Measurements from ENCODE around the gene ZFYVE28.

ZFYVE28 gene

DNA sequence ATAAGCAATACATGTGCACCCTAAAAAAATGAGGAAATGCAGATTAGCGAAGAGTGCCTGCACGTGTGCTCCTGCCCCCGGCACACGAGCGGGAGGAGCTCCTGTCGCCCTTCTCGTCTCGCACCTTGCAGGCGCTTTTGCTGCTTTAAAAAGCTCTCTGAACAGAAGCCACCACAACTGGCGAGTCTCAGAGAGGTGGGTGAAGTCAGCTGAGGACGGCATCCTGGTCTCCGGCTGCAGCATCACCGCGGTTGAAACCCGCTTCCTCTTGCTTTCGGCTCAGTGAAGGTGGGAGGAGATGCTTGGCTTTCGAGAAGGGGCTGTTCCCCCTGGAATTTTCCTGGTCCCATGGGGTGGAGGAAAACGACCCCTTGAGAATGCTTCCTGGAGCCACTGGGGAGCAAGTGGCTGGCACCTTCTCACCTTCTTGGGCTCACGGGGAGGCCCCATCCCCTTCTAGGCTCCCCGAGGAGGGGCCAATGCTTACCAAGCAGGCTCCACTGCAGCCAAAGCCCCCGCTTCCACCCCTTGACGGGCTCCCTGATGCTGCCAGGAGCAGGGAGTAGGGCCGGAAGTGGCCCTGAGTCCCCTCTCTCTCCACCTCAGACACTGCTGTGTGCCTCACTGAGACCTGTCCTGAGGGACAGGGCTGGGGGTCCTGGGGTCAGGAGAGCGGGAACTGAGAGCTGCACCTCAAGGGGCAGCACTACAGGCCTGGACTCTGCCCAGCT is 127.3 kb downstream of the ZFYVE28 start:
- ATAC-seq: peak; percentile 82
- Mint-ChIP-seq H3K9me3 (peaks cover 3% of the 10 kb centered on the region), H3K27me3 (no peaks in the 10 kb centered on the region), H3K4me1 (peaks cover 20% of the 10 kb centered on the region), H3K27ac (peak overlapping the region; percentile 70), H3K4me3 (peak overlapping the region; percentile 66), H3K36me3 (no peaks in the 10 kb centered on the region)

DNA sequence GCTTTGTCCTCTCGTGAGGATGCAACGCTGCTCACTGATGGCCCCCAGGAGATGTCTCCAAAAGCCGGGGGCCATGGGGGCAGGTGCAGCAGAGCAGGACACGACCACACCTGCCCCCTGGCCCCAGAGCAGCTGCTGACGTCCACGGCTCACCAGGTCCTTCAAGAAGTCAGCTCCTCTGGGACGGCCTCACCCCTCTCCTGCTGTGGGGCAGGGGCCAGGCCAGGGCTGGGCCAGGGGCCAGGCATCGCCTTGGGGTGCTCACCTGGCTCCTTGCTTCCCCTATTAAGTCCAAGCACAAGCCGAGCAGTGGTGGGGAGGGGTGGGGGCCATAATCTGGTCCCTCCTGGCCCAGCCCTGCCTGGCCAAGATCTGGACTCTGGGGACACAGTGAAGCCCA is 128.0 kb downstream of the ZFYVE28 start:
- peaks cover 3% of the 10 kb centered on the region for H3K9me3 Mint-ChIP-seq

DNA sequence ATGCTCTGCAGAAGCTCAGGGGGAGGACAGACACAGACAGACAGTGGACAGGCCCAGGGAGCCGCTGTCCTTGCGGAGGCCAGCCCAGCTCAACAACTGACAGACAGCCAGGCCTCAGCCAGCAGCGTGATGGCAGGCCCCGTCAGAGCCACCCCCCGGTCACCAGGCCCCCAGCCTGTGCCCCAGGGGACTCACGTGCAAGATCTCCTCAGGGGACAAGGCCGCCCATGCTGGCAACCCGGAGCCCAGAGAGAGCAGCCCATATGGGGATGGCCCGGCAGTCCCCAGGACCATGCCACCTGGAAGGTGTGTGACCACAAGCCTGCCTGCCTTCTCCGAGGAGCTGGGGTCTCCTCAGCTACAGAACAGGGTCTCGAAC is 128.5 kb downstream of the ZFYVE28 start:
- no peak overlapping the region for H3K4me3 Mint-ChIP-seq
- no peaks in the 10 kb centered on the region for H3K36me3 Mint-ChIP-seq
- H3K9me3 Mint-ChIP-seq: peaks cover 3% of the 10 kb centered on the region
- no peak for ATAC-seq
- peaks cover 20% of the 10 kb centered on the region for H3K4me1 Mint-ChIP-seq
- no peak overlapping the region for H3K27ac Mint-ChIP-seq
- H3K27me3 Mint-ChIP-seq: no peaks in the 10 kb centered on the region

More for the DNA sequence above, 128.0 kb downstream of the ZFYVE28 start:
- Mint-ChIP-seq H3K27me3 (no peaks in the 10 kb centered on the region), H3K36me3 (no peaks in the 10 kb centered on the region), H3K4me1 (peaks cover 20% of the 10 kb centered on the region), H3K27ac (peak overlapping the region; percentile 70), H3K4me3 (no peak overlapping the region)
- ATAC-seq: no peak

DNA sequence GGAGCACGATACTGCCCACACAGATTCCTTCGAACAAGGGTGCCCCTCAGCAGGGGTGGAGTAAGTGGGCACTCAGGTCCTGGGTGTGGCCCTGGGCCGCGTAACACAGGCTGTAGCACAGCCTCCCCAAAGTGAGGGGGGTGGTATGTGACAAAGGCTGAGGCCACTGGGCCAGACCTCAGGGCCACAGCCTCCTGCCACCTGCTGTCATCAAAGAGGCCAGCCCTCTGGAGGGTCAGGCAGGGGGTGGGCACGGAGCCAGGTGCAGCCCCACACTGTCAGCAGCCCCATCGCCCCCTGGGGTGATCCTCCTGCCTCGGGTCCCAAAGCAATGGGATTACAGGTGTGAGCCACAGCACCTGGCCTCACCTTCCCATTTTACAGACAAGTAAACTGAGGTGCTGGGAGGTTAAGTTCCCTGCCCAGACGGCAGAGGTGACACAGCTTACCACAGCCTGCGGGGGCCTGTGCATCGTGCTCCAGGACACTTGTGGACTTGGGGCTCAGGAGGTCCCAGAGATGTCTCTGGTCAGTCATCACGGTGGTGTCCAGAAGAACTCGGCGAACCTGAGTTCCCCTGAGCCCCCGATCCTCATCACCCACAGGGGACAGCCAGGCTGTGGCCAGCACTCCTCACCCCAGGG is 129.0 kb downstream of the ZFYVE28 start:
- ATAC-seq: no peak
- peaks cover 3% of the 10 kb centered on the region for H3K9me3 Mint-ChIP-seq
- peaks cover 20% of the 10 kb centered on the region for H3K4me1 Mint-ChIP-seq
- no peak overlapping the region for H3K4me3 Mint-ChIP-seq
- no peaks in the 10 kb centered on the region for H3K27me3 Mint-ChIP-seq
- H3K36me3 Mint-ChIP-seq: no peaks in the 10 kb centered on the region
- no peak overlapping the region for H3K27ac Mint-ChIP-seq

DNA sequence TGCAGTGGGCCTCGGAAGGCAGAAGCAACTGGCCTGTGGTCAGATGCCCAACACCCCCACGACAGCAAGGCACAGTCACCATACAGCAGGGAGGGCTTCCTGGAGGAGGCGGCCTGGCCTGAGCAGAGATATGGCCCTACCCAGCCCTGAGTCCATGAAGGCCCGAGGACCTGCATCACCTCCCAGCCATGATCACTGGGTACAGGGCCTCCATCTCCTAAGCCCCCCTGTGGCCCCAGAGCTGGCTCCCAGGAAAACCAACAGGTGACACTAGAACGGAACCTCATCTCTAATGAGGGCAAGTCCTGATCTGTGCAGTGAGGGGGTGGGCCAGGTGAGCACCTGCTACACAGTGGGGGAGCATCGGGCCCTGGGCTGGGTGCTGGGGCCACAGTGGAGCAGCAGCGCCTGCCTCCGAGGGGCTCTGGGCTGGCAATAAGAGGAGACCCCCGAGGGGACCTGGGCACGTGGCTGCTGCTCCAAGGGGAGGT is 130.3 kb downstream of the ZFYVE28 start:
- no peak for ATAC-seq
- H3K9me3 Mint-ChIP-seq: peaks cover 2% of the 10 kb centered on the region
- no peaks in the 10 kb centered on the region for H3K36me3 Mint-ChIP-seq
- no peaks in the 10 kb centered on the region for H3K27me3 Mint-ChIP-seq
- H3K27ac Mint-ChIP-seq: no peak overlapping the region
- H3K4me1 Mint-ChIP-seq: peaks cover 20% of the 10 kb centered on the region
- H3K4me3 Mint-ChIP-seq: no peak overlapping the region

DNA sequence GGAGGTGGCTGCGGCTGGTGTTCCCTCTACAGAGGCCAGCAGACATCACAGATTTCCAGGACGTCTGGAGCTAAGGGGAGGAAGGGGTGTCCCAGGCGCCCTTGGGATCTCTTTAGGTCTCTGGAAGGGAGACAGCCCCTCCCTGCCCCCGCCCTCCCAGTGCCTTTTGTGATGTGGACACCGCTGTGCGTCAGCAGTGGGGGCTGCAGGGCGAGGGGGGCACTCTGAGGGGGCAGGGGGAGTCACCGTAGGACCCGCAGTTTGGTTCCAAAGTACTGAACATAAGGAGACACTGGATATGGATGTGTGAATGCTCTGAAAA is 130.9 kb downstream of the ZFYVE28 start:
- no peak overlapping the region for H3K27ac Mint-ChIP-seq
- H3K27me3 Mint-ChIP-seq: no peaks in the 10 kb centered on the region
- H3K36me3 Mint-ChIP-seq: no peaks in the 10 kb centered on the region
- ATAC-seq: no peak
- H3K4me1 Mint-ChIP-seq: peaks cover 20% of the 10 kb centered on the region
- no peak overlapping the region for H3K4me3 Mint-ChIP-seq
- H3K9me3 Mint-ChIP-seq: peaks cover 2% of the 10 kb centered on the region

DNA sequence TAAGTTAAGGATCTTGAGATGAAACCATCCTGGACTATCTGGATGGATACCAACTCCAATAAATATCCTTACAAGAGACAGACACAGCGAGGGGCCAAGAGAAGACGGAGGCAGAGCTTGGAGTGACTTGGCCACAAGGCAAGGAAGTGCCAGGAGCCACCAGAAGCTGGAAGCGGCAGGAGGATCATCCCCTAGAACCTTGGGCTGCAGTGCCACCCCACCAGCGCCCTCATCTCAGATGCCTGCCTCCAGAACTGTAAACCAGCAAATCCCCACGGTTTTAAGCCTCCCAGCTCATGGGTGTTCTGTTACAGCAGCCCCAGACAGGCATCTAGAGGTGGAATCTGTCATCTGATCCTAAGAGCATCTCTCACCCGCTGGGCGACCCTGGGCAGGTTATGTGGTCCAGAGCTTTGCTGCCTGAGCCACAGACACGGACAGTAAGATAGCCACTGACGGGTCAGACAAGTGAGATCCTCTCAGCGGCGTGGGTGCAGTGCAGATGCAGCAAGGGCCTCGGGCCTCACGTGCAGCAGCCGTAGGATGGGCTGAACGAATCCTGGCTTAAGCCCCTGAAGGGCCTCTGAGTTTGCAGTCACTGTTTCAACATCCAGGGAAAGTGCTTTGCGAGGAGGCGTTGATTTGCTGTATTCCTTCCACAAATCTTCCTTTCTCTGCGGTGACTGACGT is 131.4 kb downstream of the ZFYVE28 start:
- ATAC-seq: no peak
- Mint-ChIP-seq H3K9me3 (peaks cover 2% of the 10 kb centered on the region), H3K27ac (no peak overlapping the region), H3K27me3 (no peaks in the 10 kb centered on the region), H3K4me3 (no peak overlapping the region), H3K4me1 (peaks cover 25% of the 10 kb centered on the region), H3K36me3 (no peaks in the 10 kb centered on the region)

DNA sequence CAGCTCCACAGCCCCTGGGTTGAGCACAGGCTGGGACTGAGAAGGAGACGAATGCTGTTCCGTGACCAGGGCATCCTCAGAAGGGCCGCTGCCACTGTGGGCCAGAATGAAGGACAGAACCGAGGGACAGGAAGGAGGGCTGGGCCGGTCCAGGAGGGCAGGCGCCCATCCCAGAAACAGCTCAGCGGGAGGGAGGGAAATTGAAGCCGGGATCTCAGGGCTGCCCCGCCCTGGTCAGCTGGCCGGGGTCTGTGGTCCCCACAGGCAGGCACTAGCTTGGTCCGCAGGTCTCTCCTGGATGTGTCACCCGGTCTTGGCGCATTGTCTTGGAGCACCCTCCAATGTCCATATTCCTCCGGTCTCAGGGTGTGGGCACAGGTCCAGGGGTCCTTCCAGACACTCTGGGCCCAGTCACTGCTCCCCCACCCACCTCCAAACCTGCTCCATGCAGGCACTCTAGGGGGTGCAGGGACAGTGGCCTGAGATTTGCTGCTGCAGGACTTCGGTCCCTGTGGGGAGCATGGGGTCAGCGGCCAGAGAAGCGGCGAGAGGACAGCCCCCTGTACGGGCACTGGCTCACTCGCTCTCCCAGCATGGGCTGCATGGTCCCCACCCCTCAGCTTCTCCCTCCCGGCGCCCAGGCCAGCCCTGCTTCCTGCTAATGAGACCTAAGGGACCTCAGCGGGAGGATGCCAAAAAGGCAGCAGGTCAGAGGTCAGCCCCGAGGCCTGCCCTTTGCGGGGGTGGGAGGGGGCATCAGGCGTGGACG is 132.6 kb downstream of the ZFYVE28 start:
- Mint-ChIP-seq H3K9me3 (peaks cover 2% of the 10 kb centered on the region), H3K36me3 (no peaks in the 10 kb centered on the region), H3K4me3 (no peak overlapping the region), H3K27me3 (no peaks in the 10 kb centered on the region), H3K4me1 (peaks cover 29% of the 10 kb centered on the region), H3K27ac (no peak overlapping the region)
- no peak for ATAC-seq

DNA sequence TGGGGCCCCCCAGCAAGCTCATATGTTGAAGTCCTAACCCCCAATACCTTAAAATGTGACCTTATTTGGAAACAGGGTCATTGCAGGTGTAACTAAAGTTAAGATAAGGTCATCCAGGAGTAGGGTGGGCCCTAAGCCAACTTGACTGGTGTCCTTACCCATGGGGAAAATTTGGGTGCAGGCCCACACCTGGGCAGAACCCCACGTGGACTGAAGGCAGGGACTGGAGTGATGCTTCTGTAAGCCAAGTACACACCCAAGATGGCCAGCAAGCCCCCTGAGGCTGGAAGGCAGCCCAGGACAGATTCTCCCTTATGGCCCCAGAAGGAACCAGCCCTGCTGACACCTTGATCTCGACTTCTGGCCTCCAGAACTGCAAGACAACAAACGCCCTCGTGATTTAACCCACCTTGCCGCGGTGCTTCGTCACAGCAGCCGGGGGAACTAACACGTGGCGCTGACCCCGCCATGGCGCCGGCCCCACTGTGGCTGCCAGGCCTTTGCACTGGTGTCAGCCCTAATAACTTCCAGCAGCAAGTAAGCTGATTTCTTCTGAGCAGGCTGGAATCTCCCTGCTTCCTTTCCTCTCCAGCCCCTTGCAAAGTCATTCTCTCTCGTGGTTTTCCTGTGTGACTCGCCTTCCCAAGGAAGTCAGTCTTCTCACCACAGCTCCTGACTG is 133.4 kb downstream of the ZFYVE28 start:
- Mint-ChIP-seq H3K27ac (no peak overlapping the region), H3K36me3 (no peaks in the 10 kb centered on the region), H3K27me3 (no peaks in the 10 kb centered on the region), H3K4me1 (peaks cover 24% of the 10 kb centered on the region), H3K4me3 (no peak overlapping the region), H3K9me3 (peaks cover 2% of the 10 kb centered on the region)
- ATAC-seq: no peak

DNA sequence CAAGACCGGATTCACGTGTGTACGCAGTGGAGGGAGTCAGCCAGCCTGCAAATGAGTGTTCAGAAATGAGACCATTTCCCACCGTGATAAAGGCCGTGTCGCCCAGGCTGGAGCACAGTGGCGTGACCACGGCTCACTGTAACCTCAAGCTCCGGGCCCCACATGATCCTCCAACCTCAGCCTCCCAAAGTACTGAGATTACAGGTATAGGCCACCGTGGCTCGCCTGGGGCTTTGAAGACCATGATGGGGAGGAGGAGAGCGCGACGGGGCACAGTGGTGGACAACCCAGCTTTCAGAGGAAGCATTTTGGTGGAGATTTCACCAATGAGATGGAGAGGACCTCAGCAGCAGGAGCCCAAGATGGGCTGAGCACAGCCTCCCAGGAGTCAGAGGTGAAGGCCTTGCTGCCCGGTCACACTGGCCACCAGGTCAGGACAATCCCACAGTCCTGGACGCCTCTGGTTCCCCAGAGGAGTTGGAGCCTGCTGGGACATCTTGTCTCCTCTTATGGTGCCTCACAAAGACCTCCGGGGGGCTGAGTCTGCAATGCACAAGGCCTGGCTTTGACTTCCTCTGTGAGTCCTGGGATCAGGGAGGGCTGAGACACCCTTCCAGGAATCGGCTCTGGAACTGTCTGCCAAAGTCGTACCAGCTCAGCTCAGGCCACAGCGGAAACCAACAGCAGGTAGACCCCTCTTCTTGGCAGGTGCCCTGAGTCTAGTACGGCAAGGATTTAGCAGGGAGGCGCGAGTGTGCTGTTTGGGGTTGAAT is 134.1 kb downstream of the ZFYVE28 start:
- ATAC-seq: no peak
- Mint-ChIP-seq H3K27me3 (no peaks in the 10 kb centered on the region), H3K36me3 (no peaks in the 10 kb centered on the region), H3K4me1 (peaks cover 19% of the 10 kb centered on the region), H3K9me3 (peaks cover 2% of the 10 kb centered on the region), H3K4me3 (no peak overlapping the region), H3K27ac (no peak overlapping the region)

DNA sequence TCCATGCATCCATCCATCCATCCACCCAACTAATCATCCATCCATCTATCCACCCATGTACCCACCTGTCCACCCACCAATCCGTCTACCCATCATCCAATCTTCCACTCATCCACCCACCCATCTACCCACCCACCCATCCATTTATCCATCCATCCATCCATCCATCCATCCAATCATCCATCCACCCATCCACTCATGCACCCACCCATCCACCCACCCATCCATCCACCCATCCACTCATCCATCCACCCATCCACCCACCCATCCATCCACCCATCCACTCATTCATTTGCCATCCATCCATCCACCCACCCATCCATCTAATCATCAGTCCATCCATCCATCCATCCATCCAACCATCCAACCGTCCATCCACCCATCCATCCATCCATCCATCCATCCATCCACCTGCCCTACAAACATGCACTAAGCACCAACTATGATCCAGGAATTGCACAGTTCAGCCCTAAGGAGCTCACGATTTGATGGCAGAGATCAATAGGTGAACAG is 135.2 kb downstream of the ZFYVE28 start:
- peaks cover 19% of the 10 kb centered on the region for H3K4me1 Mint-ChIP-seq
- H3K27me3 Mint-ChIP-seq: no peaks in the 10 kb centered on the region
- H3K27ac Mint-ChIP-seq: peak overlapping the region; percentile 87
- ATAC-seq: no peak
- no peak overlapping the region for H3K4me3 Mint-ChIP-seq
- peaks cover 2% of the 10 kb centered on the region for H3K9me3 Mint-ChIP-seq
- H3K36me3 Mint-ChIP-seq: no peaks in the 10 kb centered on the region

DNA sequence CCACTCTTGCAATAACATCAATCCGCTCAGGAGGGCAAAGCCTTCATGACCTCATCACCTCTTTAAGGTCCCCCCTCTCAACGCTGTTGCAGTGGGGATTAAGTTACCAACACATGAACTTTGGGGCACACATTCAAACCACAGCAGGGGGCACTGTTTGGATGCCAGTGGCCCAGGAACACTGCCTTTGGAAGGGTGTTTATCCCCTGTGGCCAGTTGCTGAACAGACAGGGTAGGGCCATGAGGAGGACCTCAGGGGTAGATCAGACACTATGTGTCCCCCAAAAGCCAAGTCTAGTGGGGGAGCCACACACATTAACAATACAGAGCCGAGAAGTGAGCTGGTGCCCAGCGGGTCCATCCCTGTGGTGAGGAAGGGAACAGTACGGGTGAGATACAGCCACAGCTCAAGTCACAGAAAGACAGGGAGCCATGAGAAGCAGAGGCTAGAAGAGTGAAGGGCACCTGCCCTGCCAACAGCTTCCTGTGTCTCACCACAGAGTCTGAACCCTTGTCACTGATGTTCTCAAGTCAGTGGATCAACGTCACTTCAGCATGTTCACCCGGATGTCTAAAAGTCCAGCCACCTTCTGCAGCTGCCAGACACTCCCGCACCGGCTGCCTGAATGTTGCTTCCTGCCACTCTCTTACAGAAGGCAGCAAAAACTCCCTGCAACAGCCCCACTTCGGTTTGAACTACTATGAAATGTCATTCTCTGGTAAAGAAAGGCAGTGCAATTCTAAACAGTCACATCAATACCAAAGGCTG is 136.7 kb downstream of the ZFYVE28 start:
- peak; percentile 95 for ATAC-seq
- H3K36me3 Mint-ChIP-seq: no peaks in the 10 kb centered on the region
- H3K27me3 Mint-ChIP-seq: no peaks in the 10 kb centered on the region
- peaks cover 2% of the 10 kb centered on the region for H3K9me3 Mint-ChIP-seq
- H3K27ac Mint-ChIP-seq: peak overlapping the region; percentile 87
- H3K4me3 Mint-ChIP-seq: peak overlapping the region; percentile 3
- H3K4me1 Mint-ChIP-seq: peaks cover 19% of the 10 kb centered on the region

DNA sequence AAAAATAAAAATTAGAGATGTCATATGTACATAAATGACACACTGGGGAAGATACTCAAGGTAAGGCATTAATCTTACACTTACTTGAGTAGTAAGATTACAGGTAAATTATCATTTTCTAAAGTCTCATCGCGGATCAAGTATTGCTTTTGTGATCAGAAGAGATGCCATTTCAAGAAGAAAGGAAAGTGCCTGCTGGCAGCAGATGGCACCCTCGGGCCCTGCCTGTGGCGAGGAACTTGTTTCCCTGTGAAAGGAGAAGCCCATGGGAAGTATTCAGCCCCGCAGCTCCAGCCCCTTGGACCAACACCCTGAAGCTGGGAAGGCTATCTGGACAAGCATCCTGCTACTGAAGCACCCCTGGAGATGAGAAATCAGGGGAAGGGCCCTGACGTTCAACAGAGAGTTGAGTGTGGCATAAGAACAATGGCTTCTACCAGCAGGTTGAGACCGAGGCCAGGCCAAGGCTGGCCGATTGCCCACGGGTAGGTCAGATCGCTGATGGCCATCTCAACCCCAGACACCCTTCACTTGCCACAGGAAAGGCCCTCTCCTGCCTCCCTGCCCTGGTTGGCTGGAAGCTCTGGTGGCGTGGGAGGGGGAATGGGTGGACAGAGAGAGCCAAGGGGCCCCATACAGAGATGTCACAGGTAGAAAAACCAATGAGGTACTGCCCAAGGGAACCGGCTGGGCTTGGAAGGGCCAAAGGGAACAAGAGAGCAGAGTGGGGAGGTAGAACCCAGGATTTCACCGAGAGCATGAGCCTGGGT is 137.7 kb downstream of the ZFYVE28 start:
- Mint-ChIP-seq H3K27me3 (no peaks in the 10 kb centered on the region), H3K4me3 (no peak overlapping the region), H3K4me1 (peaks cover 19% of the 10 kb centered on the region), H3K27ac (peak overlapping the region; percentile 87), H3K36me3 (no peaks in the 10 kb centered on the region), H3K9me3 (peaks cover 2% of the 10 kb centered on the region)
- ATAC-seq: no peak

Data from stimulated activated memory B cell treated with anti-CD40 and anti-IgM and Interleukin-4, amounts not matched to agents 10 μg/mL and 1 μg/mL and 100 μg/mL, for 72 hours (primary cell).